GM12864 (cell line): ENCODE results near the gene FRMD4B.

Experiments
- DNase-seq: peaks from one replicate; pipeline ENCODE4 v3.0.0-alpha.2; 2011; ENCODE audit warnings: low read depth
- H3K4me3 ChIP-seq: 2 replicates; pipeline ENCODE4 v1.5.1; 2011; ENCODE audit warnings: mild to moderate bottlenecking, low read depth, low read length, control low read depth
- CTCF ChIP-seq: IDR thresholded peaks from 2 replicates; pipeline ENCODE4 v1.5.1; 2011; ENCODE audit warnings: low read depth, mild to moderate bottlenecking, moderate library complexity, low read length, control low read depth, inconsistent platforms; ENCODE audit errors: missing control alignments

The FRMD4B gene

GRCh38 chr3:69385723-69386555 is at the start of gene FRMD4B:
Gene FRMD4B, minus strand, starts transcription at chr3:69386088. Its CDS starts 99 bp downstream, at chr3:69385989.
- no peak within 1 kb of the TSS for H3K4me3 ChIP-seq
- TF ChIP-seq CTCF, result no peak
- no peak for DNase-seq

- H3K4me3 ChIP-seq, result no peak overlapping the region
- TF ChIP-seq CTCF, result no peak
- no peak for DNase-seq
These were observed 48.1 kb upstream of the FRMD4B start for GRCh38 chr3:69433969-69434325.

GRCh38 chr3:69433121-69433968 is 47.5 kb upstream of the FRMD4B start:
- DNase-seq, result no peak
- TF ChIP-seq CTCF, result no peak
- no peak overlapping the region for H3K4me3 ChIP-seq

GRCh38 chr3:69428657-69429255 is 42.9 kb upstream of the FRMD4B start:
- no peak for DNase-seq
- TF ChIP-seq CTCF, result no peak
- H3K4me3 ChIP-seq, result no peak overlapping the region

GRCh38 chr3:69426967-69427304 is 41.0 kb upstream of the FRMD4B start:
- H3K4me3 ChIP-seq, result no peak overlapping the region
- no peak for DNase-seq
- TF ChIP-seq CTCF, result no peak

GRCh38 chr3:69426291-69426966 is 40.5 kb upstream of the FRMD4B start:
- no peak overlapping the region for H3K4me3 ChIP-seq
- no peak for TF ChIP-seq CTCF
- no peak for DNase-seq
